GM18526 (cell line): ENCODE results near the gene CREB5.

Experiments
- POLR2A ChIP-seq: IDR thresholded peaks from 3 replicates; pipeline ENCODE4 v1.6.1; 2011; ENCODE audit not compliant: insufficient read length; ENCODE audit errors: extremely low read depth

The CREB5 gene

DNA sequence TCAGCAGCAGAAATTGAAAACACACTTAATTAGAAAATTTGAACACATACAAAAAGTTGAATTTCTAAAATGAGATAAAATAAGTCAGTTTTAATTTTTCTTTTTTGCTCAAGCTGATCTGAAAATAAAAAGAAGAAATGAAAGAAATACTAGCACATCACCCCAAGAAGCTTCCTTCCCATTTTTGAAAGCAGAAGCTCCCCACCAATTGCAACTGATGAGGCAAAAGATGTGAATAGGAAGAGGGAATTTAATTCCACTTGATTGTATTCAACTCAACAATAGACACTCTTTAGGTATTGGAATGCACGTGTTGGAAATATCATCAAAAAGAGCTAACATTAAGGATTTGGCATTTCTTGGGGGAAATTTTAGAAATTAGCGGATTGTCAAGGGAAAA lies 370.0 kb downstream of the CREB5 start:
- no peak for TF ChIP-seq POLR2A

DNA sequence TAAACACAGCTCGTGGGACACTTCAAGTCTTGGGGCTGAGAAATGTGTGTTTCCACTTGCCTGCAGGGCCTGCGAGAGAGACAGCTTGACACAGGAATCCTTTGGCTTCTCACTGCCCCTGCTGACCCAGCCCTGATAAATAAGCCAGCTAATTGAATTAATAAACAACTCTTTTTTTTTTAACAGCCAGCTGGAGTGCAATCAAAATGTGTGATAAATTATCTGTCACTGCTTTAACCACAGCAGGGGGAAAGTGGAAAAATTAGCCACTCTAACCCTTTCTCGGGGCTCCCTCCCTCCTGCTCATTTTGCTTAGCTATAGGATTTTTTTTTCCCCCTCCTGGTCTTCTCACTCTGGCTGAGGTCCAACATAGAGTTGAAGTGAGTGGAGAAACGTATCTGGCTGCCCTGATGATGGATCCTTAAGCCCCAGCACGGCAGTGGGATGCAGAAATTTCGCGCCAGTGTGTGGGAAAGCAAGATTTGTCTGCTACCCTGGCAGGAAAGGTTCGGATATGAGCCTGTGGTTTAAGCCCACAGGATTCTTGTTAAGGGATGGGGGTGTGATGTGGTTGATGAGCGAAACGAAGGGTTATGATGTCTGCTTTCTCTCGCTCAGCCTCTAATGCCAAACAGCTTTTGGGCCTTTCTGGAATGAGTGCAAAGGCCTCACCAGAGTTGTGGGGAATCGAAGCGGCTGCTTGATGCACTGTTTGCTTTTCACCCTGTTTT lies 372.0 kb downstream of the CREB5 start:
- no peak for TF ChIP-seq POLR2A

DNA sequence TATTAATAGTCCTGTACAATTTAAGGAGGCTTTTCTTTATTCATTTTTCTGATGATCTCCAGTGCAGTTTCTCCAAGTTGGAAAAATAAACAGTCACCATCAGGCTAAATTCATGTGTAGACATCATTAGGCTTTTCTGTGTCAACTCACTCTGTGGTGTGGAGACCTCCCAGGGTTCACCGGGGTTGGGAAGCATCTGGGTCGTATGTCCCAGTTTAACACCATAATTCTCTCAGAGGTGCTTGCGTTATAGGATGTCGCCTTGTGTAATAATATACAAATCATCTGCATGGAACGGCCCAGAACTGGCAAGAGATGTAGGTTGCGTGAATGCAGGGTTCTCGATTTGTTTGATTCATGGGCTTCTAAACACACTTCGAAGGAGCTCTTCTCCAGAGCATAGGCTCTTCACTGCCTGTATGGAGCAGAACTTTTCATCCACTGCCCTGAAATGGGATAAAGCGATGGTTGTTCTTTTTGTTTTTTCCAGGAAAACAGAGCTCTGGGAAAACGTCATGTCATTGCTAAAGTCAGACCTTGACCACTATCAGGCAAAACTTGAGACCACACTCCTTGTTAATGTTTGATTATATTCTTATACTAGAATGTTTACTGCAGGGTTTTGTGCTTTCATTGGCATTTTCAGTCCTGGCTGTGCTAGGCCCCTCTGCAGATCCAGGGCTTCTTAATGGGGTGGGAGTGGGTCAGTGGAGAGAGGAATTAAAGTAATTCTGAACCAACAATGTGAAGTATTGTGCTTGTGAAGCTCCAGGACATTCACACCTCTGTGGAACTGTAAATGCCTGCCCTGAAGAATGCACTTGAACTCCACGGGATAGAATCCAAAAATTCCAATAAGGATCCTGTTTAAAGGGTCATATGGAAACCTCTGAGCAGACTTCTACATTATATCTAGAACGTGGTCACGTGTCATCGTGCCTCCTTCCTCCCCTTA lies 373.0 kb downstream of the CREB5 start:
- no peak for TF ChIP-seq POLR2A

DNA sequence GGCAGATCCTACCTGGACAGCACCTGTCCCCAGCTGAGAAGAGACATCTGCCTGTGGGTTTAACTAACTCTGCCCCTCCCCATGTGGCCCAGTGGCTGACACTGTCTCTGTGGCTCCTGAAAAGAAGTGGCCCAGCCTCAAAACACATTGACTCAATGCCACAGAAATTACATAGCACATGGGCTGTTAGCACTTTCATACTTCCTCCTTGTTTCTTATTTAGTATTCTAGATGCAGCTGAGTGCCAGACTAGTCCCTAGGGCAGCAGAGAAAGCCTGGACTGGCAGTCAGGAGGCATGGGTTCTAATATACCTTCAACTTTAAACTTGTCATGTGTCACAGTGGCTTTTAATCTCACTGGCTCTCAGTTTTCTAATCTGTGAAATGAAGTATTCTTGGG lies 374.8 kb downstream of the CREB5 start:
- no peak for TF ChIP-seq POLR2A

DNA sequence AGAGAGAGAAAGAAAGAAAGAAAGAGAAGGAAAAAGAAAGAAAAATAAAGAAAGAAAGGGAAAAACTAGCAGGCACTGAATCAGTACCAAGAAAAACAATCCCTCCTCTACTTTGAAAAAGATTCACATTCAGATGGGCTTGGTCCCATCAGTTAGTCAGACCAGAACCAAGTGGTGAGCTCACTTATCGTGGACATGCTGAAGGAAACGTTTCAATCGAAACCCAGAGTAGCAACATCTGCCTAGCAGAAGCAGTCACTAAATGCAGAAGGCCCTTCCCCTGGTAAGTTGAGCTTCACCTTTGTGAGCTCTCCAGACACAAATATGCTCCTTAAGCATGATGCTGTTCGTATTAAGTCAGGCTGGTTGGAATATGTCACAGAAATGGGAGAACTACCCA lies 378.1 kb downstream of the CREB5 start:
- no peak for TF ChIP-seq POLR2A

DNA sequence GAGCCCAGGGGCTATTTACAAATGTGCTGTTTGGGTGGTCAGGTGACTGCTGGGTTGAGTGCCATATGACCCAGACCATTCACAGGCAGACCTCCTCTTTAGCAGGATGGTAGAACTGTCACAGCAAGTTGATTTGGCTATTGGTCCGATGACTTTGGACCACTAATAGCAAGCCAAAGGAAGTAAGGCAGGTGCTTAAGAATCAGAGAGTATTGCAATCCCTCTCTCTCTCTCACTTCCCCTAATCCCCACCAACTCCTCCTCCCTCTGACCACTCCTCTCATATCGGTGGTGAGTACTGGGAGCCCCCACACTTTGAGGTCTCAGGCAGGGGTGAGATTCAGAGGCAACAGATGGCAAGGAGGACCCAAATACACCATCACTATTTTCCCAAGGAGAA lies 380.5 kb downstream of the CREB5 start:
- no peak for TF ChIP-seq POLR2A

DNA sequence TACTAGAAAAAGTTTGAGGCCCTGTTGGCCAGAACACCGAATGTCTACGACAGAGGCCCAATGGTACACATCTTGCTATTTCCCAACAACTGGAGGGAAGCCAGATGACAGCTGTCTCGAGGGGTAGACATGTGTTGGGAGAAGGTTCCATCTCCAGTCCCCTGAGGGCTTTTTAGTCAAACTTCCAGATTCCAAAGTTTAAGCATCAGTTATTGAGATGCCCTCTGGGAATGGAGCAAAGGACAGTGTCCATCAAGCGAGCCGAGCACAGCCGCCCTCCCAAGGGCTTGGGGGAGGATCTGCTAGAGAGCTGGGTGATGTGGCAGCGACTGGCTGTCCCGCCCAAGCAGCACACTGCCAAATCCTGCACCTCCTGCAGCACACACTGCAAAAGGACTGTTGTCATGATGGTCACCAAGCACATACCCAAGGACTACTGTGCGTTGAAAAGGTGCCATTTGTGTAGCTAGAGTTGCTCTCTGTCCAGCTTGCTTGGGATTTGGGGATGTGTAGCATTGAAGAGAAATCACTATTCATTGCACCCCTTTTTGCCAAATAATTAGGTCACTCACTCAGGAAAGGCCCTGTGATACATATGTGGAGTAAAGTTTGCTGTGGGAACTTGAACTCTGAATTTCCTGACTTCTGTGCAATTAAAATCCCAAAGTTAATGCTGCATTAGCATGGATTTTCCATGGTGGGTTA lies 381.2 kb downstream of the CREB5 start:
- TF ChIP-seq POLR2A: no peak

DNA sequence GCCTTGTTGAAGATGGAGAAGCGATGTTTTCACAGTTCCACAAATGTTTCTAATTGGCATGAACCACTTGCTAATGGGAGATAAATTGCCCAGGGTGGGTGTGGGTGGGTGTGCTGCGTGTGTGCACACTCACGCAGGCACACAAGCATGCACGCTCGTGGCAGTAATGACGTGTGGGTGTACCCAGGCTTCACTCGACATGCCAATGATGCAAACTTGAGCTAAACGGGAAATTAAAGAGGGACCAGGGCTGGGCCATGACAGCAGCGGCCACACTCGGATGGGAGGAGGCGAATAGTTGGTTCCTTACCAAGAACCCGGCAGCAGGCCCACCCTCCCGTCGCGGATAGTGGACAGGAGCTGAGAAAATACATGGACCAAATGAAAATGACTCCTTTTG lies 386.0 kb downstream of the CREB5 start:
- TF ChIP-seq POLR2A: no peak

DNA sequence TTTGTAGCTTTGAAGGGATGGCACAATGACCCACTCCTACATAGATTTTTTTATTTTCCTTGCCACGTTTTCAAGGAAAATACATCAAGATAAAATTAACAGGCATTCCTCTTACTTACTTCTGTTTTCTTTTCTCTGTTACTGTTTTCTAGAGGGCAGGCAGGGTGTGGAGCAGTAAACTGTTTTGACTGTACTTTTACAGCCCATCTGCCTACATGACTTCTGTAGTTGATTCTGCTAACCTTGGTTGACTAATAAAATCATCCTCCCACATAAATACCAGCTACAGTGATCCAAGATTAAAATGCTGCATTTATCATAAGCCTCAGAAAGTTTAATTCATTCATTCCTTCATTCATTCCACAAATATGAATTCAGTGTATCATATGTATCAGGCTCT lies 387.3 kb downstream of the CREB5 start:
- no peak for TF ChIP-seq POLR2A

DNA sequence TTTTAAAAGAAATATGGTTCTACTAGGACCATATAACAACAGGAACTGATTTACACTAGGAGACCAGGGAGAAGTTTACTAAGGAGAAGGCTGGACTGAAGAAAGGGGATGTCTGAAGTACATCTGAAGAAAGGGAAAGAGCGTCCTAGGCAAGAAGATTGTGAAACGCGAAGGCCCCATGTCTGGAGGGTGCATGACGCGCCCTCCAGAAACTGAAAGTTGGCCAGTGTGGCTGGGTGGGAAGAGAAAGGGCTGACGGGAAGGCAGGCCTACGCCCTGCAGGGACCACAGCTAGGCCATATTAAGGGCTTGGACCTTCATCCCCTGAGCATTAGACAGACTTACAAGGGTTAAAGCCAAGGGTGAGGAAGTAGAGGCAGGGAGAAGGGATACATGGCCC lies 387.8 kb downstream of the CREB5 start:
- no peak for TF ChIP-seq POLR2A

DNA sequence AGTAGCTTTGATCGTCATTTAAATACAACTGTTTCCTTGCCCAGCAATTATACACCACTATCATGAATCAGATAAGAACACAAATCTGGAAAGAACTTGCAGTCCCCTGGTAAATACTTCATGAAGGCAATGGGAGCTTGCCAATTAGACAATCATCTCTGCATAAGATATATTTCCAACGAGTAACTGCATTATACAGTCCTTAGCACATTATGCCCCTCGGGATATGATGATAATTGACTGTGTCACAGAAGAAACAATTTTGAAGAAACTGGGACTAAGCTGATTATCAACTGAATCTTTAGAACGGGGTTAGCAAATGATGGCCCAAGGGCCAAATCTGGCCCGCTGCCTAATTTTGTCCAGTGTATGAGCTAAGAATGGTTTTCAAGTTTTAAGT lies 390.1 kb downstream of the CREB5 start:
- TF ChIP-seq POLR2A: no peak

DNA sequence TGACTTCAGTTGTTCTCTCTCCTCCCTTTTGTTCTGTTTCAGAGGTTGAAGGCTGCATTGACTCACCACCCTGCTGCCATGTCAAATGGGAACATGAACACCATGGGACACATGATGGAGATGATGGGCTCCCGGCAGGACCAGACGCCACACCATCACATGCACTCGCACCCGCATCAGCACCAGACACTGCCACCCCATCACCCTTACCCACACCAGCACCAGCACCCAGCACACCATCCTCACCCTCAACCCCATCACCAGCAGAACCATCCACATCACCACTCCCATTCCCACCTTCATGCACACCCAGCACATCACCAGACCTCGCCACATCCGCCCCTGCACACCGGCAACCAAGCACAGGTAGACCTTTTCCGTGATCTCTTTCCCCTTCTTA lies 391.8 kb downstream of the CREB5 start:
- TF ChIP-seq POLR2A: no peak

DNA sequence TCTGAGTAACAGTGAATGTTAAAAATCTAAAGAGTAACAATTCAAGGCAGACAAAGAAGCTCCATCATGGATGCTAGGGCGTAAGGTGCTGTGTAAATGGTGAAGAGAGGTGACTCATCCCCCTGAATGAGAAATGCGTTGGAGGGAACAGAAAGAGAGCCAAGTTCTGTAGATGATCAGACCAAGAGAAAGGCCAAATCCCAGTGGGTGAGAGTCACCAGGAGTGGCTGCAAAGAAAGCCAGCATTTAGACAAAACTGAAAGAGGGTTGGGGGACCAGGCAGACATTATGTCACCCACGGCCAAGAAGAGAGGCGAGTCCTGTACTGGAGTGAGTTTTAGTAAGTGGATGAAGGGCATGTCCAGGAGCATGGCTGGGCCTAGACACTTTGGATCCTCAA lies 392.7 kb downstream of the CREB5 start:
- TF ChIP-seq POLR2A: no peak

DNA sequence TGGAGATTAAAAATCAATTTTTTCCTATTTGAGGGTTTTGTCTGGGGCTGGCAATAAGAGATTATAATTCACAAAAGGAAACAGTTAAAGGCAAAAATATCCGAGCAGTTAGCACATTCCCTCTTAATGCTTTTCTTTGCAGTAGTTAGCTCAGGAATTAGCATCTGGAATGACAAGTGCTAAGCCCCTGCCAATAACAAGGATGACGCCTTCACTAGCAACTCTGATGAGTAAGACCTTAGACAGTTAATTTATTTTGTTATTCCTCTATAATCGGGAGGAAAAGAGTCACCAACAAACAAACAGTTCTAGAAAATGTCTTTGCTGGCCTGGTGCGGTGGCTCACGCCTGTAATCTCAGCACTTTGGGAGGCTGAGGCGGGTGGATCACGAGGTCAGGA lies 394.5 kb downstream of the CREB5 start:
- no peak for TF ChIP-seq POLR2A

DNA sequence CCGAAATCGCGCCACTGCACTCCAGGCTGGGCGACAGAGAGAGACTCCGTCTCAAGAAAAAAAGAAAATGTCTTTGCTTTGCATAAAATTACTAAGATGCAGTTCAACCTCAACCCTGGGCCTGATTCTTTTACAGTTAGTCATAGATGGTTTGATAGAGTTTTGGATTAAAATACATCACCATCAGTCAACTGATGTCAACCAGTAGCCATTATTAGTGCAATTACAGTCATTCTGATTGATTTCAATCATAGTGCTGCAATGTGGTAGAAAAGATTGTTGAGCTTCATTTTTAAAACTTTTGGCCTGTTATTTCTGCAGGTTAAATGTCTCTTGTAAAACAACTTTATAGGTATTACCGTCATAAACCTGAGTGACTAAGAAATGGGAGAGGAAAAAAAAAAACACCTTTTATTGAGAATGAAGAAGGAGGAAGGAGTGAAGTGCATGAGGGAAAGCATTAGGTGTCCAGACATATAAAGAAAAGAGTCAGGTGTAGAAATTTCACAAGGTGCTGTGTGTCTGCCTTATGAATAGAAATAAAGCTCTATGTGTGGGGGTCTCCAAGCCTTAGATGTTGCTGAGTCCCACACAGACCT lies 395.2 kb downstream of the CREB5 start:
- TF ChIP-seq POLR2A: no peak
